Activated CD8-positive, alpha-beta memory T cell treated with anti-CD3 and anti-CD28 coated beads, Interleukin-2, amount 50 U/mL, for 24 hours (primary cell): ENCODE measurements around the gene ARHGAP44.
"Not testable (repeated sequence)": the region's sequence is repeated elsewhere in the genome, so short reads cannot be mapped to it uniquely, and the experiment has no call there.

Experiments
- DNase-seq: peaks from one replicate; pipeline ENCODE4 v3.0.0-alpha.2; 2020; ENCODE audit errors: extremely low read depth

ARHGAP44 gene

GRCh38 chr17:12963505-12963904, 174.2 kb downstream of the ARHGAP44 start:
- DNase-seq: no peak

- no peak for DNase-seq
Observed at GRCh38 chr17:12964162-12964561, 174.9 kb downstream of the ARHGAP44 start.

GRCh38 chr17:12964840-12965239, 175.5 kb downstream of the ARHGAP44 start:
- DNase-seq: no peak

- DNase-seq: no peak
Observed at GRCh38 chr17:12965988-12966387, 176.7 kb downstream of the ARHGAP44 start.

- no peak for DNase-seq
Observed at GRCh38 chr17:12966413-12966812, 177.1 kb downstream of the ARHGAP44 start.

- no peak for DNase-seq
Observed at GRCh38 chr17:12967962-12968361, 178.7 kb downstream of the ARHGAP44 start.

GRCh38 chr17:12973496-12974004, 184.3 kb downstream of the ARHGAP44 start:
- DNase-seq: no peak

- no peak for DNase-seq
Observed at GRCh38 chr17:12974005-12974531, 184.8 kb downstream of the ARHGAP44 start.

- no peak for DNase-seq
Observed at GRCh38 chr17:12977008-12977751, 187.9 kb downstream of the ARHGAP44 start.

- DNase-seq: not testable (repeated sequence)
Observed at GRCh38 chr17:12978787-12979186, 189.5 kb downstream of the ARHGAP44 start.

GRCh38 chr17:12979246-12979645, 189.9 kb downstream of the ARHGAP44 start:
- no peak for DNase-seq

- DNase-seq: no peak
Observed at GRCh38 chr17:12979826-12980500, 190.7 kb downstream of the ARHGAP44 start.

- no peak for DNase-seq
Observed at GRCh38 chr17:12982224-12982623, 192.9 kb downstream of the ARHGAP44 start.

GRCh38 chr17:12983991-12984884, 194.9 kb downstream of the ARHGAP44 start:
- DNase-seq: no peak

GRCh38 chr17:12985431-12986293, 196.4 kb downstream of the ARHGAP44 start:
- no peak for DNase-seq

GRCh38 chr17:12987120-12987519, 197.8 kb downstream of the ARHGAP44 start:
- no peak for DNase-seq

- no peak for DNase-seq
Observed at GRCh38 chr17:12990041-12990808, 200.9 kb downstream of the ARHGAP44 start.

- no peak for DNase-seq
Observed at GRCh38 chr17:12990926-12991325, 201.6 kb downstream of the ARHGAP44 start.

GRCh38 chr17:12992676-12993075, 203.4 kb downstream of the ARHGAP44 start:
- no peak for DNase-seq

GRCh38 chr17:12993631-12994030, 204.3 kb downstream of the ARHGAP44 start:
- DNase-seq: no peak
